ENCODE data around the gene JPT2.

Gene JPT2

DNA sequence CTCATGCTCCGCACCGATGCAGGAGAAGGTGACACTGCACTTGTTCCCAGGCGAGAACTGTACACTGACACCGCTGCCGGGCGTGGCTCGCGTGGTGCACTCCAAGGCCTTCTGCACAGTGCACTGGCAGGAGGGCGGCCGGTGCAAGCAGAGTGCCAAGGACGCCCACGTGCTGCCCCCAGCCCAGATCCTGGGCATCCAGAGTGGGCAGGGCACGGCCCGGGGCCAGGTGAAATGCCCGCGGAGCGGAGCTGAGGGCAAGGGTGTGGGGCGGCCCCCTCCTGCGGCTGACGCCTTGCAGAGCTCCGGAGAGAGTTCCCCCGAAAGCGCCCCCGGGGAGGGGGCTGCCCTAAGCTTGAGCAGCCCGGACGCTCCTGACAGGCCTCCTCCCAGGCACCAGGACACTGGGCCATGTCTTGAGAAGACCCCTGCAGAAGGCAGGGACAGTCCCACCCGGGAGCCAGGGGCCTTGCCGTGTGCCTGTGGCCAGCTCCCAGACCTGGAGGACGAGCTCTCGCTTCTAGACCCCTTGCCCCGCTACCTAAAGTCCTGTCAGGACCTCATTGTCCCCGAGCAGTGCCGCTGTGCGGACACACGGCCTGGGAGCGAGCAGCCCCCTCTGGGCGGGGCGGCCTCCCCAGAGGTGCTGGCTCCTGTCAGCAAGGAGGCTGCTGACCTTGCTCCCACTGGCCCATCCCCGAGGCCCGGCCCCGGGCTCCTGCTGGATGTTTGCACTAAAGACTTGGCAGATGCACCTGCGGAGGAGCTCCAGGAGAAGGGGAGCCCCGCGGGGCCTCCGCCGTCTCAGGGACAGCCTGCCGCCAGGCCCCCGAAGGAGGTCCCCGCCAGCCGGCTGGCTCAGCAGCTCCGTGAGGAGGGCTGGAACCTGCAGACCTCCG, 21.9 kb upstream of the JPT2 start:
- POLR2A ChIA-PET = no interaction called here
- CTCF ChIA-PET = no interaction called here
- Histone ChIP-seq H3K4me1 (ENCODE audit: control insufficient read depth, insufficient read depth, low read length) (no peaks in the 10 kb centered on the region), H3K9me3 (ENCODE audit: control insufficient read depth, insufficient read depth, low read depth, low read length) (no peaks in the 10 kb centered on the region), H3K36me3 (ENCODE audit: control insufficient read depth in 2 of 2, insufficient read depth in 1 of 2, low read length in 2 of 2) (peaks cover 14 to 89% of the 10 kb centered on the region in 2 experiments; a peak in 2 of 3 replicates), H3K27ac (ENCODE audit: extremely low read depth, low read depth, low read length) (no peak overlapping the region), H3K4me3 (ENCODE audit: low read depth, low read length) (no peak overlapping the region)
- no peak for TF ChIP-seq ZNF341 (tag by site-specific recombination; IDR thresholded peaks at IDR 0.05; ENCODE audit: low read depth)
- TF ChIP-seq ZBTB20 (tag by site-specific recombination; IDR thresholded peaks at IDR 0.05) = no peak
- TF ChIP-seq ZNF266 (tag by site-specific recombination; IDR thresholded peaks at IDR 0.05; ENCODE audit: low read depth) = no peak
- no peak for TF ChIP-seq ZNF155 (tag by site-specific recombination; IDR thresholded peaks at IDR 0.05)
- TF ChIP-seq ZNF10 (tag by site-specific recombination; IDR thresholded peaks at IDR 0.05) = no peak

DNA sequence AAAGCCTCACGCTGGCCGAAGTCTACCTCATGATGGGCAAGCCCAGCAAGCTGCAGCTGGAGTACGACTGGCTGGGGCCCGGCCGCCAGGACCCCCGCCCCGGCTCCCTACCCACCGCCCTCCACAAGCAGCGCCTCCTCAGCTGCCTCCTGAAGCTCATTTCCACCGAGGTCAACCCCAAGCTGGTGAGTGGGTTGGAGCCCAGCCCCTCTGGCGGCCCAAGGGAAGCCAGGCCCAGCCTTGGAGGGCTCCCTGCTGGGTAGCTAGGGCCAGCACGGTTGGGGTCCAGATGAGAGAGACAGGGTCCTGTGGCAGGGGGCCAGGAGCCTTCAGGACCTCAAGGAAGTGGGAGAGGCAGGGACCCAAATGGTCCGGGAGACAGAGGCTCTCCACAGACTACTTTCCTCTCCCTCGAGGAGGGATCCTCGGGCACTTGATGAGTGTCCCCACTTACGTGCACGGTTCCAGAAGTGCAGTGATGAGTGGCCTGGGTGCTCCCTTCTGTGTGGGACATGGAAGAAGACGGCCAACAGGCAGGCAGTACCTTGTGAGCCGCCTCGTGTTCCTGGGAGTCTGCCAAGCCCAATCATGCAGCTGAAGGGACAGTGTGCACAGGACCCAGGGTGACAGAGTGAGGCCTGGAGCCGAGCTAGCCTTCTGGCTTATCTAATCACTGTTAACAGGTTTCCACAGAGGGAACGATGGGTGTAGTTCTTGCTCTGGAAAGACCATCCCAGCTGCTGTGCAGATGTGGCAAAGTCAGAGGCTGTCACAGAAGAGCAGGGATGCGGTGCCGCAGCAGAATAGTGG, 21.1 kb upstream of the JPT2 start:
- Histone ChIP-seq H3K36me3 (ENCODE audit: control insufficient read depth in 2 of 2, insufficient read depth in 1 of 2, low read length in 2 of 2) (peaks cover 14 to 86% of the 10 kb centered on the region in 2 experiments; a peak in 2 of 3 replicates), H3K4me1 (ENCODE audit: control insufficient read depth, insufficient read depth, low read length) (no peaks in the 10 kb centered on the region), H3K9me3 (ENCODE audit: control insufficient read depth, insufficient read depth, low read depth, low read length) (no peaks in the 10 kb centered on the region), H3K27ac (ENCODE audit: extremely low read depth, low read depth, low read length) (no peak overlapping the region), H3K4me3 (ENCODE audit: low read depth, low read length) (no peak overlapping the region)
- ChIA-PET POLR2A (no interaction called here), CTCF (interaction anchor here (0.6 kb wide), 1 partner anchor 104 kb away, joined by 3 read pairs; no protein-coding TSS in a partner anchor)
- peak; percentile 78 for TF ChIP-seq ZIC2 (tag by site-specific recombination; IDR thresholded peaks at IDR 0.05)
- no peak for TF ChIP-seq ZNF549 (tag by site-specific recombination; IDR thresholded peaks at IDR 0.05)

DNA sequence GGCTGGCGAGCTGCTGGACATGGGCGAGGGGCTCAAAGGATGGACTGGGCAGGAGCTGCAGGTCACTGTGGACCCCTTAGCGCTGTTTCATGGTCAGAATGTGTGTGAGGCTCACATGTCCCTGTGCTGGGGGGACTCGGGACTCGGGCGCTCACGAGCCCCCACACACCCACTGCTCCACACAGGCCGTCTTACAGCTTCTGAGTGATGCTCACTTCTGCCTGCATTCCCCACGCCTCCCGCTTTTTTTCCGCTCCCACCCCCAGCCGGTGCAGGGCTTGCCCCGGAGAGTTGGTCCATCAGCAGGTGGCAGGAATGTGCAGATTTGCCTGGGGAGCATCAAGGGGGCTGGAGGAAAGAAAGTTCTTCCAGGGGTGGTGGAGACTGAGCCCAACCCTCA, 20.2 kb upstream of the JPT2 start:
- Histone ChIP-seq H3K4me1 (ENCODE audit: control insufficient read depth, insufficient read depth, low read length) (no peaks in the 10 kb centered on the region), H3K9me3 (ENCODE audit: control insufficient read depth, insufficient read depth, low read depth, low read length) (no peaks in the 10 kb centered on the region), H3K4me3 (ENCODE audit: low read depth, low read length) (no peak overlapping the region), H3K27ac (ENCODE audit: extremely low read depth, low read depth, low read length) (no peak overlapping the region), H3K36me3 (ENCODE audit: control insufficient read depth in 2 of 2, insufficient read depth in 1 of 2, low read length in 2 of 2) (peaks cover 14 to 86% of the 10 kb centered on the region in 2 experiments)
- ChIA-PET CTCF (interaction anchor here (0.6 kb wide), 1 partner anchor 103 kb away, joined by 3 read pairs; no protein-coding TSS in a partner anchor), POLR2A (no interaction called here)
- TF ChIP-seq, protein P1, sequence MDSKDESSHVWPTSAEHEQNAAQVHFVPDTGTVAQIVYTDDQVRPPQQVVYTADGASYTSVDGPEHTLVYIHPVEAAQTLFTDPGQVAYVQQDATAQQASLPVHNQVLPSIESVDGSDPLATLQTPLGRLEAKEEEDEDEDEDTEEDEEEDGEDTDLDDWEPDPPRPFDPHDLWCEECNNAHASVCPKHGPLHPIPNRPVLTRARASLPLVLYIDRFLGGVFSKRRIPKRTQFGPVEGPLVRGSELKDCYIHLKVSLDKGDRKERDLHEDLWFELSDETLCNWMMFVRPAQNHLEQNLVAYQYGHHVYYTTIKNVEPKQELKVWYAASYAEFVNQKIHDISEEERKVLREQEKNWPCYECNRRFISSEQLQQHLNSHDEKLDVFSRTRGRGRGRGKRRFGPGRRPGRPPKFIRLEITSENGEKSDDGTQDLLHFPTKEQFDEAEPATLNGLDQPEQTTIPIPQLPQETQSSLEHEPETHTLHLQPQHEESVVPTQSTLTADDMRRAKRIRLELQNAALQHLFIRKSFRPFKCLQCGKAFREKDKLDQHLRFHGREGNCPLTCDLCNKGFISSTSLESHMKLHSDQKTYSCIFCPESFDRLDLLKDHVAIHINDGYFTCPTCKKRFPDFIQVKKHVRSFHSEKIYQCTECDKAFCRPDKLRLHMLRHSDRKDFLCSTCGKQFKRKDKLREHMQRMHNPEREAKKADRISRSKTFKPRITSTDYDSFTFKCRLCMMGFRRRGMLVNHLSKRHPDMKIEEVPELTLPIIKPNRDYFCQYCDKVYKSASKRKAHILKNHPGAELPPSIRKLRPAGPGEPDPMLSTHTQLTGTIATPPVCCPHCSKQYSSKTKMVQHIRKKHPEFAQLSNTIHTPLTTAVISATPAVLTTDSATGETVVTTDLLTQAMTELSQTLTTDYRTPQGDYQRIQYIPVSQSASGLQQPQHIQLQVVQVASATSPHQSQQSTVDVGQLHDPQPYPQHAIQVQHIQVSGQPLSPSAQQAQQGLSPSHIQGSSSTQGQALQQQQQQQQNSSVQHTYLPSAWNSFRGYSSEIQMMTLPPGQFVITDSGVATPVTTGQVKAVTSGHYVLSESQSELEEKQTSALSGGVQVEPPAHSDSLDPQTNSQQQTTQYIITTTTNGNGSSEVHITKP (tag by site-specific recombination; IDR thresholded peaks at IDR 0.05) = no peak
- TF ChIP-seq ZNF114 (tag by site-specific recombination; IDR thresholded peaks at IDR 0.05) = no peak
- TF ChIP-seq, protein P2, sequence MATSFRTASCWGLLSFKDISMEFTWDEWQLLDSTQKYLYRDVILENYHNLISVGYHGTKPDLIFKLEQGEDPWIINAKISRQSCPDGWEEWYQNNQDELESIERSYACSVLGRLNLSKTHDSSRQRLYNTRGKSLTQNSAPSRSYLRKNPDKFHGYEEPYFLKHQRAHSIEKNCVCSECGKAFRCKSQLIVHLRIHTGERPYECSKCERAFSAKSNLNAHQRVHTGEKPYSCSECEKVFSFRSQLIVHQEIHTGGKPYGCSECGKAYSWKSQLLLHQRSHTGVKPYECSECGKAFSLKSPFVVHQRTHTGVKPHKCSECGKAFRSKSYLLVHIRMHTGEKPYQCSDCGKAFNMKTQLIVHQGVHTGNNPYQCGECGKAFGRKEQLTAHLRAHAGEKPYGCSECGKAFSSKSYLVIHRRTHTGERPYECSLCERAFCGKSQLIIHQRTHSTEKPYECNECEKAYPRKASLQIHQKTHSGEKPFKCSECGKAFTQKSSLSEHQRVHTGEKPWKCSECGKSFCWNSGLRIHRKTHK (tag by site-specific recombination; IDR thresholded peaks at IDR 0.05) = no peak
